ENCODE measurements around the gene ZNF683. TPM values are rescaled to one million over a fixed set of nuclear protein-coding genes. Genes with fewer than 3 reads are reported as not detected.

The ZNF683 gene
- total and polyA plus RNA-seq, 9 of the 15 experiments (the other 6 are each of a cell fraction or from before 2014, with no cell fraction given) = not detected

DNA sequence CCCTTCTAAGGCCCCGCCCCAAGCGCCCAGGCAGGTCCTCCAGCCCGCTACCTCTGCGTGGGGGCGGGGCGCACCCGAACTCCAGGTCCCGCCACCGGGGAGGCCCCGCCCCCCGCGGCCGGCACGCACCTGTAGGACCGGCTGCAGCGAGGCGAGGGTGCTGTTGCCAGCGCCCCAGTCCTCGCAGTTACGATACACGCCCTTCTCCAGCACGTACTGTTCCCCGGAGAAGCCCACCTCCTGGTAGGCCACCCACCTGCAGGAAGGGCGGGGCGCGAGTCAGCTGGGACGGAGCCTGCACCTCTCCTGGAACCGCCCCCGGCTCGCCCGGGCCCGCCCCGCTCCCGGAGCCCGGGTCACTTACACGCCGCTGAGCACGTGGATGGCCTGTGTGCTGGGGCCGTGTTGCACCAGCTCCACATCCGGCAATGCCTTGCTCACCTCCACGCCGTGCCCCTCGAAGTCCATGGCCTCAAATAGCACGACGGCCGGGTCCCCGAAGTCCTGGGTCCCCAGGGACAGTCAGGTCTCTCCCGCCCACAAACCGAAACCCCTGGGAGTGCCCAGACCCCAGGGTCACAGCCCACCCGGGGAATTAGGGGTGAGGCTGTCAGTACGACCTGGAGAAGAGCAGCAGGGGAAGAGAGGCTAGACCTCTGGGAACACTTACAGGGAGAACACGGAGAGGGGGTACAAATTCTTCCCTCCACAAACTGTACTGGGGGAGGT is 35.9 kb downstream of the ZNF683 start (continued):
- TF ChIP-seq FOXP4 (CRISPR knock-in tag; IDR thresholded peaks at IDR 0.05; ENCODE audit: borderline replicate concordance) (peak; percentile 98), U2AF2 (optimal IDR thresholded peaks at IDR 0.05; ENCODE audit: low read depth, low read length) (no peak), ATF2 (CRISPR knock-in tag; IDR thresholded peaks at IDR 0.05) (peak; percentile 70; the same call in 1 of the 2 replicates), SNRNP70 (optimal IDR thresholded peaks at IDR 0.05; ENCODE audit: low read depth, low read length) (no peak), ZNF41 (CRISPR knock-in tag; conservative IDR thresholded peaks at IDR 0.05) (peak; percentile 91), GTF2B (IDR thresholded peaks at IDR 0.05; ENCODE audit: extremely low read depth, insufficient read length) (no peak), LCOR (CRISPR knock-in tag; IDR thresholded peaks at IDR 0.05) (peak; percentile 100), SP1 (CRISPR knock-in tag; IDR thresholded peaks at IDR 0.05) (peak; percentile 97), RBM22 (IDR thresholded peaks at IDR 0.05; ENCODE audit: low read depth, low read length, poor library complexity, severe bottlenecking) (peak; percentile 27), PURB (CRISPR knock-in tag; IDR thresholded peaks at IDR 0.05; ENCODE audit: low read depth) (no peak), ATF1 (CRISPR knock-in tag; IDR thresholded peaks at IDR 0.05) (no peak), ATF1 (tag; IDR thresholded peaks at IDR 0.05) (peak; percentile 88), ZNF174 (CRISPR knock-in tag; IDR thresholded peaks at IDR 0.05) (no peak; the same call in 1 of the 2 replicates), ILK (tag; IDR thresholded peaks at IDR 0.05; ENCODE audit: borderline replicate concordance, low read depth) (peak; percentile 59; the same call in 1 of the 2 replicates)
- TF ChIP-seq, protein P1, sequence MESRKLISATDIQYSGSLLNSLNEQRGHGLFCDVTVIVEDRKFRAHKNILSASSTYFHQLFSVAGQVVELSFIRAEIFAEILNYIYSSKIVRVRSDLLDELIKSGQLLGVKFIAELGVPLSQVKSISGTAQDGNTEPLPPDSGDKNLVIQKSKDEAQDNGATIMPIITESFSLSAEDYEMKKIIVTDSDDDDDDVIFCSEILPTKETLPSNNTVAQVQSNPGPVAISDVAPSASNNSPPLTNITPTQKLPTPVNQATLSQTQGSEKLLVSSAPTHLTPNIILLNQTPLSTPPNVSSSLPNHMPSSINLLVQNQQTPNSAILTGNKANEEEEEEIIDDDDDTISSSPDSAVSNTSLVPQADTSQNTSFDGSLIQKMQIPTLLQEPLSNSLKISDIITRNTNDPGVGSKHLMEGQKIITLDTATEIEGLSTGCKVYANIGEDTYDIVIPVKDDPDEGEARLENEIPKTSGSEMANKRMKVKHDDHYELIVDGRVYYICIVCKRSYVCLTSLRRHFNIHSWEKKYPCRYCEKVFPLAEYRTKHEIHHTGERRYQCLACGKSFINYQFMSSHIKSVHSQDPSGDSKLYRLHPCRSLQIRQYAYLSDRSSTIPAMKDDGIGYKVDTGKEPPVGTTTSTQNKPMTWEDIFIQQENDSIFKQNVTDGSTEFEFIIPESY (CRISPR knock-in tag; IDR thresholded peaks at IDR 0.05) = peak; percentile 94
- TF ChIP-seq, protein P2, sequence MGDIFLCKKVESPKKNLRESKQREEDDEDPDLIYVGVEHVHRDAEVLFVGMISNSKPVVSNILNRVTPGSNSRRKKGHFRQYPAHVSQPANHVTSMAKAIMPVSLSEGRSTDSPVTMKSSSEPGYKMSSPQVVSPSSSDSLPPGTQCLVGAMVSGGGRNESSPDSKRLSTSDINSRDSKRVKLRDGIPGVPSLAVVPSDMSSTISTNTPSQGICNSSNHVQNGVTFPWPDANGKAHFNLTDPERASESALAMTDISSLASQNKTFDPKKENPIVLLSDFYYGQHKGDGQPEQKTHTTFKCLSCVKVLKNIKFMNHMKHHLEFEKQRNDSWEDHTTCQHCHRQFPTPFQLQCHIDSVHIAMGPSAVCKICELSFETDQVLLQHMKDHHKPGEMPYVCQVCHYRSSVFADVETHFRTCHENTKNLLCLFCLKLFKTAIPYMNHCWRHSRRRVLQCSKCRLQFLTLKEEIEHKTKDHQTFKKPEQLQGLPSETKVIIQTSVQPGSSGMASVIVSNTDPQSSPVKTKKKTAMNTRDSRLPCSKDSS (IDR thresholded peaks at IDR 0.05; ENCODE audit: low read depth, partially characterized antibody) = no peak
- TF ChIP-seq, protein P3, sequence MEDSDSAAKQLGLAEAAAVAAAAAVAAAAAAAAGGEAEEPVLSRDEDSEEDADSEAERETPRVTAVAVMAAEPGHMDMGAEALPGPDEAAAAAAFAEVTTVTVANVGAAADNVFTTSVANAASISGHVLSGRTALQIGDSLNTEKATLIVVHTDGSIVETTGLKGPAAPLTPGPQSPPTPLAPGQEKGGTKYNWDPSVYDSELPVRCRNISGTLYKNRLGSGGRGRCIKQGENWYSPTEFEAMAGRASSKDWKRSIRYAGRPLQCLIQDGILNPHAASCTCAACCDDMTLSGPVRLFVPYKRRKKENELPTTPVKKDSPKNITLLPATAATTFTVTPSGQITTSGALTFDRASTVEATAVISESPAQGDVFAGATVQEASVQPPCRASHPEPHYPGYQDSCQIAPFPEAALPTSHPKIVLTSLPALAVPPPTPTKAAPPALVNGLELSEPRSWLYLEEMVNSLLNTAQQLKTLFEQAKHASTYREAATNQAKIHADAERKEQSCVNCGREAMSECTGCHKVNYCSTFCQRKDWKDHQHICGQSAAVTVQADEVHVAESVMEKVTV (CRISPR knock-in tag; IDR thresholded peaks at IDR 0.05) = peak; percentile 56; the same call in 1 of the 2 replicates
